RWPE2 (cell line): ENCODE data around the gene C11orf58.

Source experiments
- ATAC-seq: fragments of 200-7000 bp; cut with Tn5 transposase; 3 replicates; pipeline ENCODE4 v1.9.1; 2021; ENCODE audit warnings: low read depth
- DNase-seq: peaks from one replicate; pipeline ENCODE4 v3.0.0-alpha.2; 2020; ENCODE audit warnings: low spot score
- H3K27ac ChIP-seq: fragments of 450-650 bp; 2 replicates; pipeline ENCODE4 v1.5.1; 2017; ENCODE audit warnings: mild to moderate bottlenecking; ENCODE audit not compliant: poor library complexity, severe bottlenecking
- H3K27me3 ChIP-seq: fragments of 250-450 bp; sonication (Bioruptor Pico); 2 replicates; pipeline ENCODE4 v1.5.1; 2021; ENCODE audit warnings: mild to moderate bottlenecking, moderate library complexity; ENCODE audit not compliant: insufficient read depth, poor library complexity, severe bottlenecking
- H3K36me3 ChIP-seq: fragments of 250-450 bp; sonication (Bioruptor Pico); 2 replicates; pipeline ENCODE4 v1.5.1; 2020; ENCODE audit warnings: low read depth, mild to moderate bottlenecking, moderate library complexity
- H3K4me1 ChIP-seq: fragments of 250-450 bp; sonication (Bioruptor Pico); 2 replicates; pipeline ENCODE4 v1.5.1; 2021; ENCODE audit warnings: mild to moderate bottlenecking, moderate library complexity; ENCODE audit not compliant: insufficient read depth, poor library complexity, severe bottlenecking
- H3K4me3 ChIP-seq: fragments of 250-450 bp; sonication (Bioruptor Pico); 2 replicates; pipeline ENCODE4 v1.5.1; 2021; ENCODE audit warnings: mild to moderate bottlenecking, moderate library complexity; ENCODE audit not compliant: severe bottlenecking
- H3K9me3 ChIP-seq: fragments of 250-450 bp; sonication (Bioruptor Pico); 2 replicates; pipeline ENCODE4 v1.5.1; 2021; ENCODE audit warnings: mild to moderate bottlenecking, moderate library complexity; ENCODE audit not compliant: severe bottlenecking
- TF ChIP-seq, protein P1 (sequence below): fragments of 450-650 bp; IDR thresholded peaks from one replicate; pipeline ENCODE4 v1.5.1; 2017; ENCODE audit warnings: mild to moderate bottlenecking, moderate library complexity; ENCODE audit not compliant: poor library complexity, severe bottlenecking

Gene C11orf58

DNA sequence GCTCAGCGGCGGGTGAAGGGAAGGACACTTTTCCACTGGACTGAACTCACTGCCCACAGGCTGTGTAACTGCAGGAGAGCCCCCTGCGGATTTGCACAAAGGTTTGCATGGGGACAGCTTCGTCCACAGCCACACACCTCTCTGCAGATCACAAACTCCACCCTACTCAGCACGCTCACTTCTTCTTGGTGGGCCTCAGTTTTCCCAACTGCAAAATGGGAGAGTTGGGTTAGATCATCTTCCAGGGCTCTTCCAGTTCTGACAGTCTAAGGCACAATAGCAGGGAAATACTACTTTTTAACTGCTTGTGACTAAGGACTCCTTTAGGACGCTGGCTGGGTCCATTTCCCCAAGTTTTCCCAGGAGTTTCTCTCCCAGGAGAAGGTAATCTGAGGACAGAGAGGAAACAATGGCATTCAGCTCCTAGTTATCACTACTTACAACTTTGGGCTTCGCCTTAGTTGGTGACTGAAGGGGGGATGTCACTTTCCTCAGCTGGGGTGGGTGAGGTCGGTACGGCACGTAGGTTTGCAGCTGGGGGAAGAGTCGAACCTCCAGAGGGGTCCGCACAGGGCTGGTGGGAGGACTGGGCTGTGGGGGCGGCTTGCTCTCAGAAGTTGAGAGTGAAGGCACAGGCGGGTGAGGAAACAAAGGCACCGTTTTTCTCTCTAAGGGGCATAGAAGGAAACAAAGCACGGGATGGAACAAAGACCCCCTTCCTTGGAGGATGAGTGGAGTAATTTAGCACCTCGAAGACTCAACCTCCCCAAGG lies 55.8 kb downstream of the C11orf58 start:
- Histone ChIP-seq H3K9me3 (no peaks in the 10 kb centered on the region), H3K27ac (no peak overlapping the region), H3K27me3 (no peaks in the 10 kb centered on the region), H3K4me3 (no peak overlapping the region), H3K4me1 (peaks cover 16% of the 10 kb centered on the region), H3K36me3 (no peaks in the 10 kb centered on the region)
- DNase-seq: no peak
- no peak for ATAC-seq
- TF ChIP-seq, protein P1, sequence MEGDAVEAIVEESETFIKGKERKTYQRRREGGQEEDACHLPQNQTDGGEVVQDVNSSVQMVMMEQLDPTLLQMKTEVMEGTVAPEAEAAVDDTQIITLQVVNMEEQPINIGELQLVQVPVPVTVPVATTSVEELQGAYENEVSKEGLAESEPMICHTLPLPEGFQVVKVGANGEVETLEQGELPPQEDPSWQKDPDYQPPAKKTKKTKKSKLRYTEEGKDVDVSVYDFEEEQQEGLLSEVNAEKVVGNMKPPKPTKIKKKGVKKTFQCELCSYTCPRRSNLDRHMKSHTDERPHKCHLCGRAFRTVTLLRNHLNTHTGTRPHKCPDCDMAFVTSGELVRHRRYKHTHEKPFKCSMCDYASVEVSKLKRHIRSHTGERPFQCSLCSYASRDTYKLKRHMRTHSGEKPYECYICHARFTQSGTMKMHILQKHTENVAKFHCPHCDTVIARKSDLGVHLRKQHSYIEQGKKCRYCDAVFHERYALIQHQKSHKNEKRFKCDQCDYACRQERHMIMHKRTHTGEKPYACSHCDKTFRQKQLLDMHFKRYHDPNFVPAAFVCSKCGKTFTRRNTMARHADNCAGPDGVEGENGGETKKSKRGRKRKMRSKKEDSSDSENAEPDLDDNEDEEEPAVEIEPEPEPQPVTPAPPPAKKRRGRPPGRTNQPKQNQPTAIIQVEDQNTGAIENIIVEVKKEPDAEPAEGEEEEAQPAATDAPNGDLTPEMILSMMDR: no peak

DNA sequence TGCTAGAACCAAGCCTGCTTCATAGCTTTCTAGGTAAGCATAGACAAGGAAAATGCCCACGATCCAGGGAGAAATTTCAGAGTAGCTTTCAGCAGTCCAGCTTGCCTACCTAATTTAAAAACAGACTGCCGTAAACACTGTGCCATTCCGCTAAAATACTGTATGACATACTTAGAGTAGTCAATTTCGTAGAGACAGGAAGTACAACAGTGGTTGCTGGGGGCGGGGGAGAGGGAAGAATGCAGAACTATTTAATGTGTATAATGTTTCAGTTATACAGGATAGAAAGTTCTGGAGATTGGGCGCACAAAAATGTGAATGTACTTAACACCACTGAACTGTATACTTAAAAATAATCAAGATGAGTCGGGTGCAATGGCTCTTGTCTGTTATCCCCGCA lies 56.7 kb downstream of the C11orf58 start:
- no peak for ATAC-seq
- H3K27me3 ChIP-seq: no peaks in the 10 kb centered on the region

GRCh38 chr11:16796311-16796710 lies 57.9 kb downstream of the C11orf58 start:
- no peaks in the 10 kb centered on the region for H3K9me3 ChIP-seq
- ATAC-seq: no peak
- H3K27ac ChIP-seq: no peak overlapping the region
- TF ChIP-seq, protein P1: no peak
- no peaks in the 10 kb centered on the region for H3K36me3 ChIP-seq
- no peak for DNase-seq
- no peaks in the 10 kb centered on the region for H3K27me3 ChIP-seq
- peaks cover 12% of the 10 kb centered on the region for H3K4me1 ChIP-seq
- no peak overlapping the region for H3K4me3 ChIP-seq

More for the DNA sequence above, 56.7 kb downstream of the C11orf58 start:
- H3K9me3 ChIP-seq: no peaks in the 10 kb centered on the region
- H3K4me3 ChIP-seq: no peak overlapping the region
- DNase-seq: no peak
- no peaks in the 10 kb centered on the region for H3K36me3 ChIP-seq
- no peak overlapping the region for H3K27ac ChIP-seq
- TF ChIP-seq, protein P1: no peak
- peaks cover 16% of the 10 kb centered on the region for H3K4me1 ChIP-seq

DNA sequence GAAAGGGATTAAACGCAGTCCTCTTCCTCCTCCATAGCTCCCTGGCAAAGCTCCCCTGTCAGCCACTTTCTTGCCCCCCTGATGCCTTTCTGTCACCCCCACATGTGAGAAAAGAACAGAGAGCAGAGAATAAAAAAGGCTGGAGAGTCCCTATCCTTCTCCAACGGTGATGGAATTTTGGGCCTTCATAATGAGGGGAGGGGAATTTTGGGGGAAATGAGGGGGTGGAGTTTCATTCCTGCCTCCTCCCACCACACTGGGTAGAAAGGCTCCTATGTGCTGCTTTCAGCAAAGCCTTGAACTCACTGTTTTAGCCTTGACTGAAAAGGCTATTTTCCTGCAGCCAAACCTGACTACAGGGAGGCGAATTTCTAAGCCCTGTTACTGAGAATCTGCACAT lies 59.3 kb downstream of the C11orf58 start:
- DNase-seq (no peak), ATAC-seq (no peak)
- Histone ChIP-seq H3K27ac (no peak overlapping the region), H3K36me3 (no peaks in the 10 kb centered on the region), H3K9me3 (no peaks in the 10 kb centered on the region), H3K4me3 (no peak overlapping the region), H3K27me3 (no peaks in the 10 kb centered on the region), H3K4me1 (no peaks in the 10 kb centered on the region)
- TF ChIP-seq, protein P1: no peak

GRCh38 chr11:16799221-16799620 lies 60.8 kb downstream of the C11orf58 start:
- TF ChIP-seq, protein P1: no peak
- H3K4me1 ChIP-seq: no peaks in the 10 kb centered on the region
- DNase-seq (no peak), ATAC-seq (no peak)
- no peak overlapping the region for H3K4me3 ChIP-seq
- H3K27me3 ChIP-seq: no peaks in the 10 kb centered on the region
- no peaks in the 10 kb centered on the region for H3K9me3 ChIP-seq
- no peak overlapping the region for H3K27ac ChIP-seq
- H3K36me3 ChIP-seq: no peaks in the 10 kb centered on the region
